Measurements from ENCODE around the gene USH1G.

The USH1G gene

DNA sequence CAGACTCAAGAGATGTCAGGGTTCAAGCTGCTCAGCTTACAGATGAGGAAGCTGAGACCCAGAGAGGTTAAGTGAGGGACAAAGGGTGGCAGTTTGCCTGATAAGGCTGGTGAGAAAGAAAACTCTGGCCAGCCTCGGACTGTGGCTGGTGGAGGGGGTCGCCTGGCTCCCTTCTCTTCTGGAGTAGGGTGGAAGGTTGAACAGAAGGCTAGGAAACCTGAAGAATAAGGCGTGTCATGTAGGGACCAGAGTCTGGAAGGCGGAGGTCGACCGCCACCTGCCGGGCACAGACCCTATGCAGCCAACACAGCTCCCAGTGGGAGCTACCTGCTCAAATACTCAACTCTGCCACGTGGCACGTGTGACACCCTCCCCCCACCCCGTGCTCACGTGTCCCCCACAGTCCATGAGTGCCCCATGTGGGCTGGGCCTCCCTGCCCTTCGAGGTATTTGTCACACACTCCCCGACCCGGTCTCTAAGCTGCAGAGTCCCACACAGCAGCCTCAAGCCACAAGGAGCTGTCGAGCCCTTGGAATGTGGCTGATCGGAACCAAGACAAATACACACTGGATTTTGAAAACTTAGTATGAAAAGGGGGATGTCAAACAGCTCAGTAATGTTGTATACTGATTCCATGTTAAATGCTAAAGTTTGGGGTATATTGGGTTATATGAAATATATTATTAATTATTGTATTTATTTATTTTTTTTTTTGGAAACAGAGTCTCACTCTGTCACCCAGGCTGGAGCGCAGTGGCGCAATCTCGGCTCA is 37.7 kb upstream of the USH1G start:
- Mint-ChIP-seq H3K4me1 (ENCODE audit: low read depth) (peaks cover 18% of the 10 kb centered on the region), H3K4me3 (no peak overlapping the region), H3K9me3 (peaks cover 8% of the 10 kb centered on the region), H3K27ac (no peak overlapping the region), H3K27me3 (peaks cover 58% of the 10 kb centered on the region), H3K36me3 (ENCODE audit: low read depth) (no peaks in the 10 kb centered on the region)
- intact Hi-C loops (cut with micrococcal nuclease): loop anchor here (1.0 to 2.0 kb wide), 2 partner anchors 46 to 240 kb away; no protein-coding TSS in a partner anchor

DNA sequence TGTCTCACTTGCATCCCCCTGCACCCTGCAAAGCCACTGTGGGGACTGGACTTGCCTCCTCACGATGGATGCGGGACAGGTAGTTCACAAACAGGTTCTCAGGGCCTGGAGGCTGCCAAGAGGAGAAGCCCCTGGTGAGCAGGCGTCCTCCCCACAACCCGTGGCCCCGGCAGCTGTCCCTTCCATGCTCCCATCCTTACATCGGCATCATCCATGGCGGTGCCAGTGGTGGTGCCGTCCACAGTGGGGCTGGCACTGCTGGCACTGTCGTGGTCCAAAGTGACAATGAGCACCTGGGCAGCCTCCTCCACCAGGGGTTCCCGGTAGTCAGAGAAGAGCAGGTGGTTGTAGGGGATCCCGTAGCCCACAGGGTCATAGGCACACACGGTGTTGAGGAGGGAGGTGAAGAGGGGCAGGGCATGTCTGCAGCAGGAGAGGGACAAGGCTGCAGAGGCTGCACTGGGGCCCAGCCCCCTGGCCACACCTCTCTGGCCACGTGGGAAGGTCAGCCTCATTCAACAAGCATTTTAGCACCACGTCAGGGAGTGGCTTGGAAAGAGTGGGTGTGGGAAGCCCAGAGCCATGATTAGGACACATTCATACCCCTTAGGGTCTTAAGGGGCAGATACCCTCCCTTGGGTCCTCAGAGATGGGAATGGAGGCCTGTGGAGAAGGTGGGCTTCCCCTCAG is 36.9 kb upstream of the USH1G start:
- H3K9me3 Mint-ChIP-seq: peaks cover 8% of the 10 kb centered on the region
- peaks cover 57% of the 10 kb centered on the region for H3K27me3 Mint-ChIP-seq
- intact Hi-C loops (cut with micrococcal nuclease): loop anchor here (2.0 kb wide), 1 partner anchor 241 kb away; no protein-coding TSS in a partner anchor
- H3K36me3 Mint-ChIP-seq (ENCODE audit: low read depth): no peaks in the 10 kb centered on the region
- peaks cover 18% of the 10 kb centered on the region for H3K4me1 Mint-ChIP-seq (ENCODE audit: low read depth)
- no peak overlapping the region for H3K27ac Mint-ChIP-seq
- no peak overlapping the region for H3K4me3 Mint-ChIP-seq

DNA sequence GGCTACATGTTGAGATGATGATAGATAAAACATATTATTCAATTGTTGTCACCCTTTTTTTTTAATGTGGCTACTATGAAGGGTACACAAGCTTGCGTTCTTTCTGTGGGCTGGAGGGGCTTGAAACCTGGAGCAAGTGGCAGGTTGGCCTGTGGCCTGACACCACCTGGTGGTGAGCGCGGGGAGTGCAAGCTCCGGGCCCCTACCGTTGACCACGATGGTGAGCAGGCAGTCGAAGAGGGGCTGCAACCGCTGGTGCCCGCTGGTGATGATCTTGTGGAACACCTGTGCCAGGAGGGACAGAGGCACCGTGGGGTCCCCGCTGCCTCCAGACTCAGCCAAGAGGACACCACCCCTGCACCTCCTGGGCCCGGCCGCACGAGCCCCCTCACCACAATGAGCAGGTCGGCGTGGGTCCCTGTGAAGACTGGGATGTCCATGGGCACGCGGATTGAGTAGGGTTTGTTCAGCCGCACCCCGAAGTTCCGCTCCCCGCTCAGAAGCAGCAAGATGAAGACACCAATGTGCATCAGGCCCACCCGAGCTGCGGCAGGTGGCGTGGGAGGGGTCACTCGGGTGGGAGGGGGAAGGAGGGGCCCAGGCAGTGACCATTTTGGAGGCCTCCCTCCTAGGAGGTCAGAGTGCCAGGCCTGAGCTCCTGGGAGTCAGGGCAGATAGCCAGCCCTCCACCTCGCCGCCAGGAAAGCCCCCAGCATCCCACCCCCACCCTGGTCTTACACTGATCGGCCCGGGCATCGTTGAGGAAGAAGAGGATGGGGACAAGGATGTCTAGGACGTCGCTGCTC is 35.1 kb upstream of the USH1G start:
- H3K27me3 Mint-ChIP-seq: peaks cover 63% of the 10 kb centered on the region
- no peaks in the 10 kb centered on the region for H3K36me3 Mint-ChIP-seq (ENCODE audit: low read depth)
- H3K4me3 Mint-ChIP-seq: no peak overlapping the region
- peaks cover 8% of the 10 kb centered on the region for H3K9me3 Mint-ChIP-seq
- H3K27ac Mint-ChIP-seq: no peak overlapping the region
- intact Hi-C loops (cut with micrococcal nuclease): loop anchor here (1.0 kb wide), 1 partner anchor 35 kb away; the partner anchor contains the start of gene USH1G
- peaks cover 21% of the 10 kb centered on the region for H3K4me1 Mint-ChIP-seq (ENCODE audit: low read depth)

DNA sequence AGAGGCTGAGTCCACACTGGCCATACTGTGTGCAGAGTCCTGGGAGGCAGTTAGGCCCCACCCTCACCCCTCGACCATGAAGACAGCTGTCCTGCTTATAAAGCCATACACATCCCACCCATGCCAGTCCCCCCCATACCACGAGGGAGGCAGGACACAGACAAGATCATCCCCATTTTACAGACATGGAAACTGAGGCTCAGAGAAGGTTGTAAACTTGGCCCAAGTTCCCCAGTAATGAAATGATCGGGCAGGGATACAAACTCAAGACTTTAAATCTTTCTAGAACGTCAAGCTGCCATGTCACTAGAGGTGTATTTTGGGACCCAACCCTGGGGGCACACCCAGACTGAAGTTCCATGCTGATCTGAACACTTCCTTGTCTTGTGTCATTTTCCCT is 33.0 kb upstream of the USH1G start:
- Mint-ChIP-seq H3K4me3 (no peak overlapping the region), H3K4me1 (ENCODE audit: low read depth) (peaks cover 21% of the 10 kb centered on the region), H3K27me3 (peaks cover 60% of the 10 kb centered on the region), H3K36me3 (ENCODE audit: low read depth) (no peaks in the 10 kb centered on the region), H3K9me3 (peaks cover 8% of the 10 kb centered on the region), H3K27ac (no peak overlapping the region)
- intact Hi-C loops (cut with micrococcal nuclease): no loop called here

DNA sequence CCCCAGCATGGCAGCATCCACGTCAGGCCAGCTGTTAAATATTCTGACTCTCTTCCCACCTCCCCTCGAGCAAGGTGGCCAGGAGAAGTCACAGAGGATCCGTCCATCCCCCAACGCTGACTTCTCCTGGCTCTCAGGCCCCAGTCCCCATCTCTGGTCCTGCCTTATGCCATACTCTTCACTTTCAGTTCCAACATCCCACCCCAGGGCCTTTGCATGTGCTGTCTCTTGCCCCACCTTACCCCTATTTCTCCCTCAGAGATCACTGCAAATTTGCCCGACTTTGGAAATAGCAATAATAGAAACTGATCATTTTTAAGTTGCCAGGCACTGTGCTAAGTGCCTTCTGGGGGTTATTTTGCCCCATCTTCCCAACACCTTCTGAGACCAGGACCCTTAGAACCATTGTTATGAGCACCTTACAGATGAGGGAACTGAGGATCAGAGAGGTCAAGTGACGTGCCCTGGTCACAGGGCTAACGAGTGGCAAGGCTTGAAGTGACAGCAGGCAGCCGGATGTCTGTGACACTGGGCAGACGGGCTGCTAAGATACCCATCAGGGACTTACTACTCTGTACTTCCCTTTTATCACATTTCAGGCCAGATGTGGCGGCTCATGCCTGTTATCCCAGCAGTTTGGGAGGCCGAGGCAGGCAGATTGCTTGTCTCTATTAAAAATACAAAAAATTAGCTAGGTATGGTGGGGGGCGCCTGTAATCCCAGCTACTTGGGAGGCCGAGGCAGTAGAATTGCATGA is 31.8 kb upstream of the USH1G start:
- Mint-ChIP-seq H3K36me3 (ENCODE audit: low read depth) (no peaks in the 10 kb centered on the region), H3K9me3 (peaks cover 8% of the 10 kb centered on the region), H3K4me1 (ENCODE audit: low read depth) (peaks cover 9% of the 10 kb centered on the region), H3K4me3 (no peak overlapping the region), H3K27ac (no peak overlapping the region), H3K27me3 (peaks cover 61% of the 10 kb centered on the region)
- intact Hi-C loops (cut with micrococcal nuclease): no loop called here

DNA sequence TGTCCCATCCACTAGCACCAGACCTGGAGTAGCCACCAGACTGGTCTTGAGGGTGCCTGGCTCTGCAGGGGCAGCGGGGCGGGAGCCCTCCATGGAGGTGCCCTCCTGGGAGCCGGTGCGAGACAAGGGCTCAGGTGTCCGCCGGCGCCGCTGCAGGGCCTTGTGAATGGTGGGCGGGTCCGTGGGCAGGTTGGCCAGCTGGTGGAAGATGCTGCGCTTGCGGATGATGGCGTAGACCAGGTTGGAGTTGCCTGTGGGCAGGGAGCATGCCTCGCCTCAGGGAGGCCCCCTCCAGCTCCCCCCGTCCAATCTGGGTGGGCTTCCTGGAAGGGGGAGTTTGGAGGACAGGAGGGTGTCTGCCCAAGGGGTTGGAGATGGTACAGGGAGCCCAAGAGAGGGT is 31.1 kb upstream of the USH1G start:
- Mint-ChIP-seq H3K4me3 (no peak overlapping the region), H3K4me1 (ENCODE audit: low read depth) (peaks cover 8% of the 10 kb centered on the region), H3K36me3 (ENCODE audit: low read depth) (no peaks in the 10 kb centered on the region), H3K9me3 (peaks cover 8% of the 10 kb centered on the region), H3K27ac (no peak overlapping the region), H3K27me3 (peaks cover 56% of the 10 kb centered on the region)
- intact Hi-C loops (cut with micrococcal nuclease): no loop called here

DNA sequence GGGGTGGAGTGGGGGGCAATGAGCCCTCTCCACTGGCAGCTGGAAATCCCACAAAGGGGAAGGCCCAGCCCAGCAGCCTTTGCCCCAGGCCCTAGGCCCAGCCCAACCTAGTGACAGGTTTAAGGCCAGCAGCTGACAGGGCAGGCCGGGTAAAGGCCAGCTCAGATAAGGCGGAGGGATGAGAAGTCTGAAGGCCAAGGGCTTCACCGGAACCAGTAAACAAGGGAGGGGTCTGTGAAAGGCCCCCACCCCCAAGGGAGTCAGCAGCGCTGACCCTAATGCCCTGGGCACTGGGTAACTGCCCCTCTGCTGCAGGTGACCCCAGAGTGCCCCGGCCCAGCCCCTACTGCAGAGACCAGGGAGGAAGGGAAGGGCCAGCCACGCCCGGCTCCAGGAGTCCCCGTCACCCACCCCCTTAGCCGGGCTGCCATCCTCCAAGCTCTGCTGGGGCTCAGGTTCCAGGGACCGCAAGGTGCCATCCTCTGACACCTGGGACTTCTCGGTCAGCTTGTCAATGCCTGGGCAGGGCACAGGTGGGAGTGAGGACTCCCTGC is 30.2 kb upstream of the USH1G start:
- peaks cover 8% of the 10 kb centered on the region for H3K4me1 Mint-ChIP-seq (ENCODE audit: low read depth)

DNA sequence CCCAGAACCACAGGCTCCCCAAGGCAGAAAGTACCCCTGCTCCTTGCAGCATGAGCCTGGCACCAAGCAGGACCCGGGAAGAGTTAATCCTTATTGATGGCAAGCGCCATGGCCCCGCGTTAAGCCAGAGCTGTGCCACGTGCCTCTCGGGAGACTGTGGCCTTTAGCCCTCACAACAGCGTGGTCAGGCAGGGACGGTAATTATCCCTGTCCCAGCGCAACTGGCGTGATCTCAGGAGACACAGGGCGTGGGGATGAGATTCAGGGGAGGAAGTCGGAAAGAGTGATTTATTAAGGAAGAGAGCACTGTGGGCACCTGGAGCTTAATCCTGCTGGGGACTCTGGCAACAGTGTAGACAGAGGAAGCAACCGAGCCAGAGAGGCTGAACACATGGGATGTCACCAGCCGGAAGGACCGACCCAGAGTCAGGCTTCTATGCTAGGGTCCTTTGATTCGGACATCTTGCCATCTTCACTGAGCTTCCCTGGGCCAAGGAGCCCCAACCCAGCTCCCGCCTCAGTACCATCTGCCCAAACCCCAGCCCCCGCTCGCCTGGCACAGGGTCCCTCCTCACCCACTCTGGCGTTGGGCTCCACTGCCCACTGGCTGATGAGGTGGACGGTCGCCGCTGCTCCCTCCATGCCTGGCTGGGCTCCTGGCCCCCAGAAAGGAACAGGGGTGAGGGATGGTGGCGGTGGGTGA is 29.5 kb upstream of the USH1G start:
- intact Hi-C loops (cut with micrococcal nuclease): no loop called here
- H3K9me3 Mint-ChIP-seq: peaks cover 8% of the 10 kb centered on the region

More for the DNA sequence above, 30.2 kb upstream of the USH1G start:
- H3K27me3 Mint-ChIP-seq: peaks cover 55% of the 10 kb centered on the region
- H3K27ac Mint-ChIP-seq: no peak overlapping the region
- intact Hi-C loops (cut with micrococcal nuclease): no loop called here
- H3K36me3 Mint-ChIP-seq (ENCODE audit: low read depth): no peaks in the 10 kb centered on the region
- no peak overlapping the region for H3K4me3 Mint-ChIP-seq
- H3K9me3 Mint-ChIP-seq: peaks cover 8% of the 10 kb centered on the region

DNA sequence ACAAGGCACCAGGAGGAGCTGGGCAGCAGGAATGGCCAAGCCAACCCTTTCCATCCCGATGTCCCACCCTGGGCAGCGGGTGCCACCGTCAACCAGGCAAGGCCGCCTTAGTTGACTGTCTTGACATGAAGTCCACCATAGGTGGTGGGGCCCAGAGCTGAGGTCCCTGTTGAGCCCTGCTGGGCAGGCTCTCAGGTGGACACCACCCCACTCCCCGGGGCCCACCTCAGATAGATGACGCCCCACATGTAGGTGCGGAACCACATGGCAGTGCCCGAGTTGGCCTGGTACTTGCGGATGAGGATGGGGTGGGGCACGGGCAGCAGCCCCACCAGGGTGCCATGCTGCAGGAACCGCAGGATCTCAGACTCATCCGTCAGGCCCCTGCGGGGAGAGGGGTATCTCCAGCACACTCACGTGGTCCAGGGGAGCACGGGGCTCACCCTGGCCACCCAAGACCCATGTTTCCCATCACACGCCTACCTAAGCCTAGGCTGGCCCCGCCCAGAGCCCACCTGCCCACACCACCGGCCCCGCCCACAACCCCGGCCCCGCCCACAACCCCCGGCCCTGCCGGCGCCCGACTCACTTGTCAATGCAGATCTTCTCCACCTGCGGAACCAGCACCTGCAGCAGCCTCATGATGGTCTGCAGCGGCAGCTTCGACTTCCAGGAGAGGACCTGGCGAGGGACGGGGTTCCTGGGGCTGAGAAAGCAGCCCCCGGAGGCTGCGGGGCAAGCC is 28.8 kb upstream of the USH1G start:
- Mint-ChIP-seq H3K27ac (no peak overlapping the region), H3K36me3 (ENCODE audit: low read depth) (no peaks in the 10 kb centered on the region), H3K27me3 (peaks cover 56% of the 10 kb centered on the region), H3K4me3 (no peak overlapping the region), H3K4me1 (ENCODE audit: low read depth) (peaks cover 8% of the 10 kb centered on the region), H3K9me3 (peaks cover 7% of the 10 kb centered on the region)
- intact Hi-C loops (cut with micrococcal nuclease): no loop called here

More for the DNA sequence above, 29.5 kb upstream of the USH1G start:
- H3K4me1 Mint-ChIP-seq (ENCODE audit: low read depth): peaks cover 8% of the 10 kb centered on the region
- H3K27ac Mint-ChIP-seq: no peak overlapping the region
- H3K36me3 Mint-ChIP-seq (ENCODE audit: low read depth): no peaks in the 10 kb centered on the region
- peaks cover 55% of the 10 kb centered on the region for H3K27me3 Mint-ChIP-seq
- H3K4me3 Mint-ChIP-seq: no peak overlapping the region

DNA sequence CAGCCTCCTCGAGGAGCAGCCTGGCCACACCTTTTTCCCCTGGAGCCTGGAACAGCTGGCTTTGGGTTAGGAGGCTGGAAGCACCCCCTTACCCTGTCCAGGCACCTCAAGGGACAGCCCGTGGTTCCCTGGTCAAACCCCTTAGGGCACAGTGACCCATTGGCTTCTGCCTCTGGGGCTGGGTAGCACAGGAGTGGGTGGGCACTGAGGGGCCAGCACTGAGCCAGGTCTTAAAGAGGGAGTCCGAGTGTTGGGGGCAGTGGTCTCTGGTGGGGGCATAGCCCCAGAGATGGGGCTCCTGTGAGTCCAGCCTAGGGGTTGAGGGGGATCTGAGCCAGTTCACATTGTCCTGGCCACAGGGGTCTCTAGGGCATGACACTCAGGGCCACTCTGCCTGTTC is 28.0 kb upstream of the USH1G start:
- intact Hi-C loops (cut with micrococcal nuclease): no loop called here
- Mint-ChIP-seq H3K4me3 (no peak overlapping the region), H3K27ac (no peak overlapping the region)

DNA sequence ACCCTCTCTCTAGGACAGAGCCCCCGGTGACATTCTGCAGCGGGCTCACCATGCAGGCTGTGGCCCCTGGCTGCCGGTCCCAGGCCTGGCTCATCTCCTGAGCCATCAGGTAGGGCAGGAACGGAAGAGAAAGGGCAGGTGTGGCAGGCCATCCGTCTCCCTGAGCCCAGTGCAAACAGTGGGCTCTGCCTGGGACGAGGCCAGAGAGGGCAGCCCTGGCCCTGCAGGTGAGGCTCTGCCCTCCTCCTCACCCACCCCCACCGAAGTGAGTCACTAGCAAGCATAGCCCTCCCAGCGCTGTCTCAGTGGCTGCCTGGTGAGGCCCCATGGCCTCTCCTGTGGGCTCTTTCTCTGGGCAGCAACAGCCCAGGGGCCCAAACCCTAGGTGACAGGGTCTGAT is 27.2 kb upstream of the USH1G start:
- peaks cover 57% of the 10 kb centered on the region for H3K27me3 Mint-ChIP-seq
- intact Hi-C loops (cut with micrococcal nuclease): no loop called here

More for the DNA sequence above, 28.0 kb upstream of the USH1G start:
- Mint-ChIP-seq H3K27me3 (peaks cover 54% of the 10 kb centered on the region), H3K4me1 (ENCODE audit: low read depth) (peaks cover 8% of the 10 kb centered on the region), H3K36me3 (ENCODE audit: low read depth) (no peaks in the 10 kb centered on the region), H3K9me3 (no peaks in the 10 kb centered on the region)

DNA sequence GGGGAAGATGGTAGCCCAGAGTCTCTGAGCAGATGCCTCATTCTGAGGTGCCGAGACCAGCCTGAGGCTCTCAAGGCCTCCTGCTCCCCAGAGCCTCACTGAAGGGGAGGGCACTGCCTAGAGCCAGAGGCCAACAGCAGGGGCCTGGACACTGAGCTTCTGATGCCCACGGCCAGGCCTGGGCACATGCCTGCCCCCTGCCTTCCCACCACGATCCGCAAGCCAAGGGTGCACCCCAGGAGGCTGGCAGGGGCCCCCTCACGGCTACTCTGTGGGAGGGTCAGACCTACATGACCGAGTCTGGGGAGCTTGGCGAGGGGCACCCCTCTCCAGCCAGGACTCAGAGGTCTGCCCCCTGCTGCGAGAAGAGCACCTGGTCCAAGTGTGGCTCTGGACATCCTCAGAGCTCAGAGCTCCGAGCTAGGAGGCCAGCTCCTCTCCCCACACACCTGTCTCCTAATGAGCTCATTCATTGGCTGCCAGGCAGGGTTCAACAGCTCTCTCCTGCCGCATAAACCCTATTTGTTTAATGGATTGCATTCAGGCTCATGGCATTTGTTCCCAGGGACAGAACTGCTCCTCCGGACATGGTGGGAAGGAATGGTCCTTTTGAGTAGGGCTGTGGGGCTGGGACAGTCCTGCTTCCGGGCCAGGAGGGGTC is 26.5 kb upstream of the USH1G start:
- H3K4me3 Mint-ChIP-seq: no peak overlapping the region
- peaks cover 57% of the 10 kb centered on the region for H3K27me3 Mint-ChIP-seq
- H3K27ac Mint-ChIP-seq: no peak overlapping the region
- H3K36me3 Mint-ChIP-seq (ENCODE audit: low read depth): no peaks in the 10 kb centered on the region
- intact Hi-C loops (cut with micrococcal nuclease): no loop called here
- H3K9me3 Mint-ChIP-seq: no peaks in the 10 kb centered on the region
- peaks cover 4% of the 10 kb centered on the region for H3K4me1 Mint-ChIP-seq (ENCODE audit: low read depth)

More for the DNA sequence above, 27.2 kb upstream of the USH1G start:
- H3K4me1 Mint-ChIP-seq (ENCODE audit: low read depth): peaks cover 8% of the 10 kb centered on the region
- no peak overlapping the region for H3K27ac Mint-ChIP-seq
- no peaks in the 10 kb centered on the region for H3K36me3 Mint-ChIP-seq (ENCODE audit: low read depth)
- no peak overlapping the region for H3K4me3 Mint-ChIP-seq
- H3K9me3 Mint-ChIP-seq: no peaks in the 10 kb centered on the region
